Left lung (tissue), 10 donors: Measurements from ENCODE around the gene TMEM94. TPM values are rescaled to one million over a fixed set of nuclear protein-coding genes. Genes with fewer than 3 reads are reported as not detected.
A peak's percentile ranks its signal among the peaks of the same experiment; 100 is the strongest.
"Not testable (repeated sequence)": the region's sequence is repeated elsewhere in the genome, so short reads cannot be mapped to it uniquely, and the experiment has no call there.

Experiments used
- ATAC-seq: fragments of 200-7000 bp; cut with Tn5 transposase; one replicate; pipeline ENCODE4 v1.9.1; 2020; ENCODE audit warnings: moderate library complexity
- DNase-seq, 4 donors: peaks; one replicate each; pipeline ENCODE4 v3.0.0-alpha.2; 2013 to 2020
- H3K27ac ChIP-seq, 2 donors: fragments of 200-600 bp; sonication (generic) in 1 of 2; one replicate each; pipeline versions ENCODE4 v1.5.0 to v1.8.0; 2020 to 2021
- H3K27me3 ChIP-seq, 2 donors: fragments of 200-600 bp; sonication (generic) in 1 of 2; one replicate each; pipeline versions ENCODE4 v1.5.0 to v1.8.0; 2020 to 2021
- H3K36me3 ChIP-seq, 2 donors: fragments of 200-600 bp; sonication (generic) in 1 of 2; one replicate each; pipeline versions ENCODE4 v1.5.0 to v1.8.0; 2020 to 2021
- H3K4me1 ChIP-seq, 2 donors: fragments of 200-600 bp; one replicate each; pipeline ENCODE4 v1.8.0; 2021
- H3K4me3 ChIP-seq, 2 donors: fragments of 200-600 bp; sonication (generic) in 1 of 2; one replicate each; pipeline versions ENCODE4 v1.5.0 to v1.8.0; 2020 to 2021; ENCODE audit warnings: mild to moderate bottlenecking in 1 of 2
- H3K9me3 ChIP-seq, 2 donors: fragments of 200-600 bp; sonication (generic) in 1 of 2; one replicate each; pipeline versions ENCODE4 v1.5.0 to v1.8.0; 2020 to 2021
- intact Hi-C, 2 donors: fragments of 100-400 bp; cut with DNase I; formaldehyde crosslinking; loops; one replicate each; pipeline versions ENCODE4 v1.11.2 to v1.14.2; 2022
- polyA plus RNA-seq, 6 donors: library from polyadenylated mRNA; unstranded; fragments of 120-200 nt; gene quantifications; one replicate each; pipeline ENCODE4 v1.2.1, GENCODE V29; 2013; ENCODE audit not compliant: insufficient read length in 6 of 6
- total RNA-seq, 2 donors: library from RNA; stranded (reverse); fragmentation: NEBNext Ultra II Directional; extraction: Animal tissue kit (Norgen Biotek cat#: 25700); gene quantifications; one replicate each; pipeline ENCODE4 v1.2.1, GENCODE V29; 2021
- TF ChIP-seq, protein P1 (sequence below), 2 donors: fragments of 200-600 bp; sonication (generic) in 1 of 2; IDR thresholded peaks; one replicate each; pipeline versions ENCODE4 v1.5.0 to v1.8.0; 2021; ENCODE audit warnings: antibody characterized with exemption in 2 of 2
- donor health status: DM: no; HTN: yes; CAD: no.
- donor health status: DM: no; HTN: no; CAD: no.

Gene TMEM94
- total and polyA plus RNA-seq, 8 donors = 68.4 to 91.7 (median 77.7) TPM

GRCh38 chr17:75439287-75439686 is 17.1 kb upstream of the TMEM94 start:
- Histone ChIP-seq H3K9me3 (no peaks in the 10 kb centered on the region), H3K4me1 (peaks cover 0 to 10% of the 10 kb centered on the region in 2 donors), H3K4me3 (no peak overlapping the region), H3K27me3 (no peaks in the 10 kb centered on the region), H3K36me3 (no peaks in the 10 kb centered on the region), H3K27ac (no peak overlapping the region)
- ATAC-seq (no peak), DNase-seq (no peak)
- TF ChIP-seq, protein P1, sequence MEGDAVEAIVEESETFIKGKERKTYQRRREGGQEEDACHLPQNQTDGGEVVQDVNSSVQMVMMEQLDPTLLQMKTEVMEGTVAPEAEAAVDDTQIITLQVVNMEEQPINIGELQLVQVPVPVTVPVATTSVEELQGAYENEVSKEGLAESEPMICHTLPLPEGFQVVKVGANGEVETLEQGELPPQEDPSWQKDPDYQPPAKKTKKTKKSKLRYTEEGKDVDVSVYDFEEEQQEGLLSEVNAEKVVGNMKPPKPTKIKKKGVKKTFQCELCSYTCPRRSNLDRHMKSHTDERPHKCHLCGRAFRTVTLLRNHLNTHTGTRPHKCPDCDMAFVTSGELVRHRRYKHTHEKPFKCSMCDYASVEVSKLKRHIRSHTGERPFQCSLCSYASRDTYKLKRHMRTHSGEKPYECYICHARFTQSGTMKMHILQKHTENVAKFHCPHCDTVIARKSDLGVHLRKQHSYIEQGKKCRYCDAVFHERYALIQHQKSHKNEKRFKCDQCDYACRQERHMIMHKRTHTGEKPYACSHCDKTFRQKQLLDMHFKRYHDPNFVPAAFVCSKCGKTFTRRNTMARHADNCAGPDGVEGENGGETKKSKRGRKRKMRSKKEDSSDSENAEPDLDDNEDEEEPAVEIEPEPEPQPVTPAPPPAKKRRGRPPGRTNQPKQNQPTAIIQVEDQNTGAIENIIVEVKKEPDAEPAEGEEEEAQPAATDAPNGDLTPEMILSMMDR (IDR thresholded peaks at IDR 0.05) = no peak
- intact Hi-C loops = no loop called here

DNA sequence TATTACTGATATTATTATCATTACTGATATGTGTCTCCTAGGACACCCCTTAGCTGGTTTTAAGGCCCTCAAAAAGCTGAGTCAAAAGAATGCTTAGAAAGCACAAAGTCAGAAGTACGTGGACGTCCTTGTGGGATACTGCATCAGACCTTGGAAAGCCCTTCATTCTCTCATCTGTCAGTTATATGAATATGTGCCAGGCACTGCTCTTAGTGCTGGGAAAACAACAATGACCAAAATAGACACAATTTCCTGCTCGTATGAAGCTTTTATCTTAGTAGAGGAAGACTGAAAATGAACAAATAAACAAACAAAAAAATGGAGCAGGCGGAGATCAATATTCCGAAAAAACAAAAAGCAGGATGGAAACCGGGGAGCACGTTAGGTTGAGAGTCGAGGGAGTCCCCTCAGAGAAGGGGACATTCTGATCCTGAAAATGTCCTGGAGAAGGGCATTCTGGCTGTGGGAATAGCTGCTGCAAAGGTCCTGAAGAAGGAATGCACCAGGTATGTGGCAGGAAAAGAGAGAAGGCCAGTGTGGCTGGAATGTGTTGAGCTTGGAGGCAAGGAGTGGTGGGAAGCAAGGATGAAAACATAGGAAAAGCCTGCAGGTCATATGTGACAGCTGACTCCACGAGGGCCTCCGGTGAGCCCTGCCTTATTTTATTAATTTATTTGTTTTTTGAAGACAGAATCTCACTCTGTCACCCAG is 15.5 kb upstream of the TMEM94 start:
- H3K27me3 ChIP-seq = no peaks in the 10 kb centered on the region
- no peak overlapping the region for H3K4me3 ChIP-seq
- no peaks in the 10 kb centered on the region for H3K9me3 ChIP-seq
- no peaks in the 10 kb centered on the region for H3K36me3 ChIP-seq
- peak; percentile 13 for ATAC-seq
- TF ChIP-seq, protein P1 (IDR thresholded peaks at IDR 0.05) = no peak
- intact Hi-C loops = no loop called here
- H3K4me1 ChIP-seq = peaks cover 0 to 11% of the 10 kb centered on the region in 2 donors
- DNase-seq = no peak
- peak overlapping the region; percentile 26 to 39 for H3K27ac ChIP-seq

GRCh38 chr17:75442168-75443103 is 14.0 kb upstream of the TMEM94 start:
- DNase-seq = no peak
- ATAC-seq = no peak
- Histone ChIP-seq H3K36me3 (no peaks in the 10 kb centered on the region), H3K27ac (peak overlapping the region; percentile 26 to 28), H3K9me3 (no peaks in the 10 kb centered on the region), H3K4me1 (peaks cover 0 to 7% of the 10 kb centered on the region in 2 donors), H3K4me3 (no peak overlapping the region), H3K27me3 (no peaks in the 10 kb centered on the region)
- intact Hi-C loops = no loop called here
- TF ChIP-seq, protein P1 (IDR thresholded peaks at IDR 0.05) = no peak

DNA sequence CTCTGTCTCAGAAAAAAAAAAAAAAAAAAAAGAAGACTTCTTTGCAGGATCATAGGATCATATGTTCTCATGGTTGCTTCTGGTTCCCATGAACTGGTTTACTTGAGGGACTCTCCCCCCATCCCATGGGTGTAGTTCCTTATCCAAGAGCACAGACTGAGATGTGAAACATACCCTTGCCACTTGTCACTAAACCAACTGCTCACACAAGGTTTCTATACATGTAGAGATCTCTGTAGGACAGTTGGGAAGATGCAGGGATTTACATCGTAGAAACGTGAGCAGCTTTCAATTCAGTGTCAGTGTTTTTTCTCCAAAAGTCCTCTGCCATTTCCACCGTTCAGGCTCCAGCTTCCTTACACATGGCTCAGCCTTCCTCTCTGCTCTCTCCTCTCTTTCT is 11.1 kb upstream of the TMEM94 start:
- DNase-seq (no peak), ATAC-seq (no peak)
- H3K27ac ChIP-seq = peak overlapping the region; percentile 46 to 70
- TF ChIP-seq, protein P1 (IDR thresholded peaks at IDR 0.05) = no peak
- intact Hi-C loops = no loop called here
- peaks cover 0 to 7% of the 10 kb centered on the region in 2 donors for H3K4me1 ChIP-seq
- H3K36me3 ChIP-seq = no peaks in the 10 kb centered on the region
- H3K27me3 ChIP-seq = no peaks in the 10 kb centered on the region
- H3K9me3 ChIP-seq = no peaks in the 10 kb centered on the region
- H3K4me3 ChIP-seq = no peak overlapping the region

- H3K27me3 ChIP-seq, intact Hi-C loops, H3K36me3 ChIP-seq, H3K4me3 ChIP-seq, H3K4me1 ChIP-seq, DNase-seq, H3K9me3 ChIP-seq, ATAC-seq: not testable (repeated sequence)
- peak overlapping the region in 1 of 2 donors; percentile 70 for H3K27ac ChIP-seq
Measured at GRCh38 chr17:75445896-75446295, 10.5 kb upstream of the TMEM94 start.
